IMR-90 (cell line): ENCODE measurements around the gene NR1D1. TPM values are rescaled to one million over a fixed set of nuclear protein-coding genes. Genes with fewer than 3 reads are reported as not detected.

Experiments
- ATAC-seq: fragments of 200-7000 bp; cut with Tn5 transposase; 2 replicates; pipeline ENCODE4 v1.9.1; 2020; ENCODE audit warnings: low read depth, mild to moderate bottlenecking, moderate library complexity
- BruUV-seq: library from RNA; stranded (reverse); fragments of 400-500 nt; replicated peaks from 2 replicates; lab custom pipeline; 2021; lab: Mats Ljungman, UMichigan
- CTCF ChIA-PET: fragments of 300-600 bp; formaldehyde crosslinking; extraction: SDS; loops from one replicate; lab custom pipeline; 2021; ENCODE audit warnings: antibody characterized with exemption; lab: Yijun Ruan, JAX
- POLR2A ChIA-PET: fragments of 300-600 bp; sonication (Branson Sonifier 250); formaldehyde crosslinking; loops from one replicate; lab custom pipeline; 2022; ENCODE audit warnings: antibody characterized with exemption; ENCODE audit not compliant: unreplicated experiment; lab: Charles Lee
- DNase-seq: peaks from one replicate; pipeline ENCODE4 v3.0.0; 2013
- H2AFZ ChIP-seq: replicated peaks from 2 replicates; pipeline ENCODE3; 2013; ENCODE audit warnings: low read length, mild to moderate bottlenecking; ENCODE audit not compliant: poor library complexity
- H2AK5ac ChIP-seq: 2 replicates; pipeline ENCODE4 v1.6.1; 2013; ENCODE audit warnings: low read depth, low read length, inconsistent platforms
- H2AK9ac ChIP-seq: replicated peaks from 2 replicates; pipeline ENCODE3; 2013; ENCODE audit warnings: mild to moderate bottlenecking, low read depth, low read length, moderate library complexity; ENCODE audit not compliant: poor library complexity
- H2BK120ac ChIP-seq: 2 replicates; pipeline ENCODE4 v1.6.1; 2013; ENCODE audit warnings: low read depth, low read length, inconsistent platforms
- H2BK15ac ChIP-seq: 3 replicates; pipeline ENCODE4 v1.6.1; 2013; ENCODE audit warnings: low read depth, low read length, inconsistent platforms
- H2BK20ac ChIP-seq: 2 replicates; pipeline ENCODE4 v1.6.1; 2013; ENCODE audit warnings: low read depth, mild to moderate bottlenecking, inconsistent platforms, low read length, moderate library complexity
- H2BK5ac ChIP-seq: 2 replicates; pipeline ENCODE4 v1.6.1; 2013; ENCODE audit warnings: mild to moderate bottlenecking, low read depth, low read length, inconsistent platforms; ENCODE audit not compliant: poor library complexity, severe bottlenecking
- H3K14ac ChIP-seq: replicated peaks from 2 replicates; pipeline ENCODE4 v1.6.1; 2013; ENCODE audit warnings: low read depth, low read length, inconsistent platforms
- H3K18ac ChIP-seq: 2 replicates; pipeline ENCODE4 v1.6.1; 2013; ENCODE audit warnings: low read depth, low read length, control low read depth
- H3K23ac ChIP-seq: 2 replicates; pipeline ENCODE4 v1.6.1; 2013; ENCODE audit warnings: low read depth, low read length, inconsistent platforms
- H3K27ac ChIP-seq: 2 replicates; pipeline ENCODE4 v1.5.1; 2013; ENCODE audit warnings: mild to moderate bottlenecking, control low read depth, low read length; ENCODE audit not compliant: insufficient read depth
- H3K27me3 ChIP-seq: 2 replicates; pipeline ENCODE4 v1.6.1; 2013; ENCODE audit warnings: low read length; ENCODE audit not compliant: control insufficient read depth, insufficient read depth
- H3K36me3 ChIP-seq: 2 replicates; pipeline ENCODE4 v1.6.1; 2013; ENCODE audit warnings: low read length, mixed read lengths; ENCODE audit not compliant: control insufficient read depth, insufficient read depth
- H3K4ac ChIP-seq: 2 replicates; pipeline ENCODE4 v1.6.1; 2013; ENCODE audit warnings: low read depth, low read length, inconsistent platforms
- H3K4me1 ChIP-seq: 2 replicates; pipeline ENCODE4 v1.6.1; 2013; ENCODE audit warnings: low read length, mixed read lengths; ENCODE audit not compliant: control insufficient read depth, insufficient read depth
- H3K4me2 ChIP-seq: 2 replicates; pipeline ENCODE4 v1.6.1; 2013; ENCODE audit warnings: low read depth, mild to moderate bottlenecking, control low read depth, low read length, moderate library complexity
- H3K4me3 ChIP-seq: 2 replicates; pipeline ENCODE4 v1.5.1; 2013; ENCODE audit warnings: low read depth, mild to moderate bottlenecking, control low read depth, low read length, moderate library complexity; ENCODE audit not compliant: insufficient read depth
- H3K56ac ChIP-seq: 2 replicates; pipeline ENCODE4 v1.6.1; 2013; ENCODE audit warnings: low read length, inconsistent platforms; ENCODE audit not compliant: insufficient read depth; ENCODE audit errors: extremely low read depth
- H3K79me1 ChIP-seq, 2 experiments: 2 replicates each; pipeline ENCODE4 v1.6.1; 2013; ENCODE audit warnings: low read length in 2 of 2, inconsistent platforms in 1 of 2, low read depth in 1 of 2
- H3K9ac ChIP-seq: 2 replicates; pipeline ENCODE4 v1.6.1; 2013; ENCODE audit warnings: low read depth, low read length, control low read depth
- H3K9me1 ChIP-seq: 2 replicates; pipeline ENCODE4 v1.6.1; 2013; ENCODE audit warnings: low read length, inconsistent platforms; ENCODE audit not compliant: insufficient read depth
- H3K9me3 ChIP-seq: 2 replicates; pipeline ENCODE4 v1.6.1; 2013; ENCODE audit warnings: low read length; ENCODE audit not compliant: control insufficient read depth, insufficient read depth
- H4K20me1 ChIP-seq: 2 replicates; pipeline ENCODE4 v1.6.1; 2013; ENCODE audit warnings: low read length, inconsistent platforms; ENCODE audit not compliant: insufficient read depth
- H4K5ac ChIP-seq: 2 replicates; pipeline ENCODE4 v1.6.1; 2013; ENCODE audit warnings: mild to moderate bottlenecking, low read depth, low read length, control low read depth
- H4K8ac ChIP-seq, 2 experiments: 2 replicates each; pipeline ENCODE4 v1.6.1; 2013; ENCODE audit warnings: low read depth in 2 of 2, low read length in 2 of 2, control low read depth in 1 of 2, inconsistent platforms in 1 of 2
- H4K91ac ChIP-seq: 2 replicates; pipeline ENCODE4 v1.6.1; 2013; ENCODE audit warnings: low read depth, low read length, inconsistent platforms; ENCODE audit not compliant: insufficient read depth
- MAZ ChIP-seq: IDR thresholded peaks from 2 replicates; pipeline ENCODE4 v1.6.1; 2012; ENCODE audit warnings: low read depth, mild to moderate bottlenecking, low read length, improper control_type of control experiment, moderate library complexity, borderline replicate concordance
- MXI1 ChIP-seq: IDR thresholded peaks from 2 replicates; pipeline ENCODE4 v1.6.1; 2012; ENCODE audit warnings: low read depth, mild to moderate bottlenecking, low read length, moderate library complexity, borderline replicate concordance
- SMC3 ChIP-seq: fragments of 150-350 bp; IDR thresholded peaks from 2 replicates; pipeline ENCODE4 v1.6.1; 2016; ENCODE audit warnings: low read depth, mild to moderate bottlenecking, antibody characterized with exemption, low read length, moderate library complexity
- WGBS, 2 experiments: methylation state at CpG; one replicate each; pipeline versions ENCODE4 v1.1.5 to v1.1.7; 2013; ENCODE audit warnings: missing lambda C conversion rate in 2 of 2; ENCODE audit not compliant: insufficient read length in 1 of 2; ENCODE audit errors: extremely low coverage in 2 of 2; 5-methylcytosine and 5-hydroxymethylcytosine counted together
- dilution Hi-C: fragments of 300-500 bp; cut with HindIII; formaldehyde crosslinking; loops from one replicate; pipeline ENCODE4 v1.14.3; 2018; ENCODE audit warnings: low sequenced_read_pairs; ENCODE audit not compliant: unreplicated experiment
- in situ Hi-C: fragments of 300-500 bp; cut with MboI; formaldehyde crosslinking; loops from 3 replicates; pipeline ENCODE4 v1.14.3; 2019; ENCODE audit warnings: low sequenced_read_pairs, inconsistent platforms, mixed read lengths
- intact Hi-C: fragments of 100-400 bp; cut with micrococcal nuclease; formaldehyde crosslinking; loops from 2 replicates; pipeline ENCODE4 v1.10.0; 2022
- polyA plus RNA-seq, 3 experiments: library from polyadenylated mRNA; depleted of rRNA; stranded (reverse); fragments of >200 nt; gene quantifications; 2 replicates each; pipeline ENCODE4 v1.2.3, GENCODE V29; 2012; ENCODE audit warnings: low replicate concordance in 1 of 3
- total RNA-seq: library from RNA; depleted of rRNA; stranded (reverse); fragments of >200 nt; gene quantifications from 2 replicates; pipeline ENCODE4 v1.2.3, GENCODE V29; 2012
- TF ChIP-seq, protein P1 (sequence below): fragments of 150-350 bp; IDR thresholded peaks from 2 replicates; pipeline ENCODE4 v1.6.1; 2017; ENCODE audit warnings: mild to moderate bottlenecking, antibody characterized with exemption, low read length, low read depth

Gene NR1D1
- total and polyA plus RNA-seq, 2 of the 4 experiments (the other 2 are of a cell fraction), result 0.36 to 7.2 TPM

GRCh38 chr17:40060887-40061608, 39.3 kb downstream of the NR1D1 start:
- Histone ChIP-seq H3K4ac (no peak overlapping the region), H3K4me1 (peaks cover 22% of the 10 kb centered on the region), H2BK5ac (no peak overlapping the region), H3K56ac (no peak overlapping the region), H2BK20ac (no peak overlapping the region), H3K9me1 (peaks cover 14% of the 10 kb centered on the region), H3K27ac (no peak overlapping the region), H2BK15ac (no peak overlapping the region), H3K9ac (no peak overlapping the region), H3K36me3 (no peaks in the 10 kb centered on the region), H3K4me2 (no peak overlapping the region), H3K18ac (no peak overlapping the region), H2AK5ac (0 out of 2 replicates have a peak overlapping the region, but pooled peaks have one; percentile 18), H3K27me3 (no peaks in the 10 kb centered on the region), H2BK120ac (no peak overlapping the region), H4K8ac (no peak overlapping the region), H3K23ac (no peak overlapping the region), H4K91ac (no peak overlapping the region), H2AFZ (no peak overlapping the region), H4K20me1 (peaks cover 22% of the 10 kb centered on the region; the same call in 1 of the 2 replicates), H3K14ac (no peak overlapping the region), H2AK9ac (no peak overlapping the region), H3K79me1 (peaks cover 14 to 32% of the 10 kb centered on the region in 2 experiments), H4K5ac (no peak overlapping the region), H3K4me3 (no peak overlapping the region), H3K9me3 (no peaks in the 10 kb centered on the region)
- 86% methylated on average over 4 of the region's 11 CpGs; no CpG with 5 or more reads in 1 of the 2 experiments for WGBS, 2 experiments
- ATAC-seq, result no peak
- DNase-seq, result no peak
- dilution Hi-C loops, result no loop called here
- in situ Hi-C loops, result no loop called here
- CTCF ChIA-PET, result no interaction called here
- BruUV-seq, result no TSS peak
- POLR2A ChIA-PET, result no interaction called here
- intact Hi-C loops, result no loop called here
- TF ChIP-seq MXI1, result no peak
- no peak for TF ChIP-seq SMC3
- TF ChIP-seq, protein P1, sequence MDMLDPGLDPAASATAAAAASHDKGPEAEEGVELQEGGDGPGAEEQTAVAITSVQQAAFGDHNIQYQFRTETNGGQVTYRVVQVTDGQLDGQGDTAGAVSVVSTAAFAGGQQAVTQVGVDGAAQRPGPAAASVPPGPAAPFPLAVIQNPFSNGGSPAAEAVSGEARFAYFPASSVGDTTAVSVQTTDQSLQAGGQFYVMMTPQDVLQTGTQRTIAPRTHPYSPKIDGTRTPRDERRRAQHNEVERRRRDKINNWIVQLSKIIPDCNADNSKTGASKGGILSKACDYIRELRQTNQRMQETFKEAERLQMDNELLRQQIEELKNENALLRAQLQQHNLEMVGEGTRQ, result no peak
- no peak for TF ChIP-seq MAZ
